ENCODE measurements around the gene CLEC2A.
"Not testable (repeated sequence)": the region's sequence is repeated elsewhere in the genome, so short reads cannot be mapped to it uniquely, and the experiment has no call there.

CLEC2A gene, protein sequence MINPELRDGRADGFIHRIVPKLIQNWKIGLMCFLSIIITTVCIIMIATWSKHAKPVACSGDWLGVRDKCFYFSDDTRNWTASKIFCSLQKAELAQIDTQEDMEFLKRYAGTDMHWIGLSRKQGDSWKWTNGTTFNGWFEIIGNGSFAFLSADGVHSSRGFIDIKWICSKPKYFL

GRCh38 chr12:9932270-9932669 lies at the start of gene CLEC2A:
Gene CLEC2A (minus strand): TSS chr12:9932370. CDS start chr12:9932329, 41 bp downstream.
- DNase-seq, result no peak

DNA sequence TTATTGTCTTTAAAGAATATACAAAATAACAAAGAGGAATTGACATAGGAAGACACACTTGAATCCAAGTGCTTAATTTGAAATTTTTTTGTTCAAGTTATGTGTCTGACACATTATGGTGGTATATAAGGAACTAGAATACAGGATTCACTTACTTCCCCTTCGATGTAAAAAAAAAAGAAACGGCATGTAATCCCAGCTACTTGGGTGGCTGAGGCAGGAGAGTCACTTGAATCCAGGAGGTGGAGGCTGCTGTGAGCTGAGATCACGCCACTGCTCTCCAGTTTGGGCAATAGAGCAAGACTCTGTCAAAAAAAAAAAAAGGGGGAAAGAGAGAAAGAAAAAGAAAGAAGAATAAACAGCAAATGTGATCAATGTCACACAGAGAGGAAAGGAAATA lies 48.0 kb upstream of the CLEC2A start:
- DNase-seq, result no peak

GRCh38 chr12:9977916-9978315 lies 45.7 kb upstream of the CLEC2A start:
- DNase-seq, result no peak

DNA sequence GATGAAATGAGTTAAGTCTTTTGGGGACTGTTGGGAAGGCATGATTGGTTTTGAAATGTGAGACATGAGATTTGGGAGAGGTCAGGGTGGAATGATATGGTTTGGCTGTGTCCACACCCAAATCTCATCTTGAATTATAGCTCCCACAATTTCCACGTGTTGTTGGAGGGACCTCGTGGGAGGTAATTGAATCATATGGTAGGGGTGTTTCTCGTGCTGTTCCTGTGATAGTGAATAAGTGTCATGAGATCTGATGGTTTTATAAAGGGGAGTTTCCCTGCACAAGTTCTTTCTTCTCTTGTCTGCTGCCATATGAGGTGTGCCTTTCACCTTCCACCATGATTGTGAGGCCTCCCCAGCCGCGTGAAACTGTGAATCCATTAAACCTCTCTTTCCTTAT lies 44.5 kb upstream of the CLEC2A start:
- not testable (repeated sequence) for DNase-seq

DNA sequence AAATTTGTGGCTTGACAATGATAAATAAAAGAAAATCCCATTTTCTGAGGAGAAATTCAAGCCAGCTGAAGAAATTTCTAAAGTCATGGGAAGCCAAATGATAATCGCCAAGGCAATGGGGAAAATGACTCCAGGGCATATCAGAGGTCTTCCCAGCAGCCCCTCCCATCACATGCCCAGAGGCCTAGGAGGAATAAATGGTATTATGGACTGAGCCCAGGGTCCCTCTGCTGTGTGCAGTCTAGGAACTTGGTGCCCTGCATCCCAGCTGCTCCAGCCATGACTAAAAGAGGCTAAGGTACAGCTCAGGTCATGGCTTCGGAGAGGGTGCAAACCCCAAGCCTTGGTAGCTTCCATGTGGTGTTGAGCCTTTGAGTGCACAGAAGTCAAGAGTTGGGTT lies 43.4 kb upstream of the CLEC2A start:
- no peak for DNase-seq

DNA sequence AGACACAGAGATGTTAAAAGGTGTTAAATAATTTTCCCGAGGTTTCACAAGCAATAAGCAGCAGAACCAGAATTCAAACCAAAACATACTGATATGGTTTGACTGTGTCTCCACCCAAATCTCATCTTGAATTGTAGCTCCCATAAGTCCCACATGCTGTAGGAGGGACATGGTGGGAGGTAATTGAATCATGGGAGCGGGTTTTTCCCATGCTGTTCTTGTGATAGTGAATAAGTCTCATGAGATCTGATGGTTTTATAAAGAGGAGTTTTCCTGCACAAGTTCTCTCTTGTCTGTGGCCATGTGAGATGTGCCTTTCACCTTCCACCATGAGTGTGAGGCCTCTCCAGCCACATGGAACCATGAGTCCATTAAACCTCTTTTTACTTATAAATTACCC lies 42.6 kb upstream of the CLEC2A start:
- not testable (repeated sequence) for DNase-seq

- no peak for DNase-seq
Observed at GRCh38 chr12:9973949-9974348, 41.8 kb upstream of the CLEC2A start.

- no peak for DNase-seq
Observed at GRCh38 chr12:9971181-9971580, 39.0 kb upstream of the CLEC2A start, which contains the start of gene CLEC12A. Gene CLEC12A (plus strand): TSS chr12:9971409. CDS start chr12:9971597, 188 bp downstream.

- no peak for DNase-seq
Observed at GRCh38 chr12:9969673-9970072, 37.5 kb upstream of the CLEC2A start.

DNA sequence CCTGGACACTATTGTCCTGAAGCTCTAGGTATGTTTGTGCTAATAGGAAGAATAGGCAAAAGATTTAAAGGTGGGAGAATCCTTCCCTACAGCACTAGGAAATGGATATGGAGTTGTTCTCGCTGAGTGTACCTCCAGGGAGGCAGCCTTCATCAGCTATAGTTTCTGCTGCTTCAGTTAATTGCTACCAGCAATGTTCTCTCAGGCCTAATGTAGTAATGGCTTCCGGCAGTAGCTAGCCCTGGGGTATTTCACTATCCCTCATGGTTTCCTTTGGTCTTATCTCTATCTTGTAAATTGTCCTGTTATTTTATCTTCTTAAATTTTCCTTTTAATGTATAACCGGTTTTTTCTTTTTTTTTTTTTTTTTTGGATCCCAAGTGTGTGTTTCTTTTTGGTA lies 29.7 kb upstream of the CLEC2A start:
- DNase-seq, result no peak

GRCh38 chr12:9961106-9961505 lies 28.9 kb upstream of the CLEC2A start:
- DNase-seq, result no peak

DNA sequence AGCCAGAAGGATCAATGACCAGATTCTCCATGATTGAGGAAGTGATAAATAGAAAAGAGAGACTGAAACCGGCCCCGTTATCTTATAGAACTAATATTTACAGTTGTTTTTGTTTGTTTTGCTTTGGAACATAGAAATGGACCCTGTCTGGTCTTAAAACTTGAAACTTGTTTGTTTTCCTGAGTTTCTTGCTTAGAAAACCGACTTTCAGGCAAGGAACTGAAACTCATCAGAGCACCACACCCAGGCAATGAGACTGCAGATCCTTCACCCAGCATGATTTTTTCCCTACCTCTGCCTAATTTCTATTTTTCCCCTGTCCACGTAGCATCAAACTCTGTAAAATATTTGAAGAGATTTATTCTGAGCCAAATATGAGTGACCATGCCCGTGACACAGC lies 28.4 kb upstream of the CLEC2A start:
- no peak for DNase-seq

DNA sequence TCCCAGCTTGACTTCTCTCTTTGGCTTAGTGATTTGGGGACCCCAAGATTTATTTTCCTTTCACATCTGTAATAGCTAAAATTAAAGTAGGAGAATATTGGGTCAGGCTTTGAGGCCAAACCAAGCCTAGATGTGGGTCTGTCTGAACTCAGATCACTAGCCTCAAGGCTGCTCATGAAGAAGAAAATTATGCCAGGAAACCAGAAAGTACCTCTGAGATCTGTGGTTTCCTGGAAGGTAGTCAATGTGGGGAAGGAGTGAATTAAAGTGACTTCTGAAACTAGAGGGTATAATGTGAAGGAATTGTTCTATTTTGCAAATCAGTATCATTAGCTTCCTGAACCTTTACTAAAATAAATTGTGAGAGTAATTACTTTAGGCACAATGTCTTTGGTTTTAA lies 25.7 kb upstream of the CLEC2A start:
- DNase-seq, result no peak

- not testable (repeated sequence) for DNase-seq
Observed at GRCh38 chr12:9952954-9953729, 21.0 kb upstream of the CLEC2A start.

GRCh38 chr12:9951026-9951675 lies 19.0 kb upstream of the CLEC2A start:
- DNase-seq, result peak in 1 of 2 experiments; percentile 7

GRCh38 chr12:9948606-9949296 lies 16.6 kb upstream of the CLEC2A start:
- DNase-seq, result no peak

- no peak for DNase-seq
Observed at GRCh38 chr12:9947674-9948073, 15.5 kb upstream of the CLEC2A start.

GRCh38 chr12:9944391-9944790 lies 12.2 kb upstream of the CLEC2A start:
- DNase-seq, result no peak

GRCh38 chr12:9943240-9943639 lies 11.1 kb upstream of the CLEC2A start:
- peak in 1 of 2 experiments; percentile 5 for DNase-seq

DNA sequence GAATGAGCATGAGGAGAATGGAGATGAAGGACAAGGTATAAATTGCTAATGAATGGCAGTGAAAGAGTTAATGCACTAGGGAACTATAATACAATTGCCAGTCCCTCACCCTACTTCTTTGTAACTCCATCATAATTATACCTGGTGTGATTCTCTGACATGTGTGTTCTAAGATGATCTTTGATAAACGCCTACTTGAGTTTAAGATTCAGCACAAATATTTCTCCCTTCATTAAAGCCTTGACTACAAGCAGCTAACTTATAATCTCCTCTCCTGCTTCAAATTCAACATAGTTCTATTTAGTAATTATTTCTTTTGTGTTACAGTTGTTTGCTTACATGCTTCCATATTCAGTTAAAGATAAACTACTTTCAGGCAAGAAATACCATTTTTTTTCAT lies 9.7 kb upstream of the CLEC2A start:
- DNase-seq, result no peak

GRCh38 chr12:9940375-9940774 lies 8.2 kb upstream of the CLEC2A start:
- DNase-seq, result no peak

- DNase-seq, result no peak
Observed at GRCh38 chr12:9936591-9936990, 4.4 kb upstream of the CLEC2A start.

DNA sequence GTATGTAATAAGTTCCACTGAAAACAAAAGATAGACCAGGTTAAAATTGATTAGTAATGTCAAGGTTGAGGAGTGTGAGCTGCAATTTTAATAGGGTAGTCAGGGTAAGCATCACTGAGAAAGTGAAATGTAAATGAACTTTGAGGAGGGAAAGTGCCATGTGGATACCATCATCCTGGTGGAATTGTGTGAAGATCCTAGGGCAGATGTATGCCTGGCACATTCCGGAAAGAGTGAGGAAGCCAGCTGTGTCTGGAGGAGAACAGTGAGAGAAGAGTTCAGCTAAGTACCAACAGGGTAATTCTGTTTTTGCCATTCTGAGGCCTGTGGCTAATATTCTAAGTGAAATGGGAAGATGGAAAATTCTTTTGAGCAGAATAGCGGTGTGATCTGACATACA lies 2.9 kb upstream of the CLEC2A start:
- DNase-seq, result no peak

Data from activated CD4-positive, alpha-beta T cell treated with anti-CD3 and anti-CD28 coated beads, Interleukin-2, amount 50 U/mL, for 4 hours (primary cell).